Frontal cortex (tissue), 4 donors: ENCODE measurements around the gene DSCAM. TPM values are rescaled to one million over a fixed set of nuclear protein-coding genes. Genes with fewer than 3 reads are reported as not detected.
"Not testable (repeated sequence)": the region's sequence is repeated elsewhere in the genome, so short reads cannot be mapped to it uniquely, and the experiment has no call there.

Experiments
- DNase-seq, 2 donors: peaks; one replicate each; pipeline ENCODE4 v3.0.0; 2012; ENCODE audit warnings: low spot score in 2 of 2
- FAIRE-seq: peaks from 2 replicates; lab custom pipeline; 2012; peaks lifted over from hg19 to GRCh38; lab: Jason Lieb, UNC
- total RNA-seq: library from RNA; depleted of rRNA; stranded (reverse); fragments of >200 nt; gene quantifications from one replicate; pipeline ENCODE4 v1.2.3, GENCODE V29; 2014
- donor health status: control.
- donor health status: control.
- donor health status: control.

DSCAM gene
- total RNA-seq, 1 donor from 2014 or later, result 11.8 TPM

DNA sequence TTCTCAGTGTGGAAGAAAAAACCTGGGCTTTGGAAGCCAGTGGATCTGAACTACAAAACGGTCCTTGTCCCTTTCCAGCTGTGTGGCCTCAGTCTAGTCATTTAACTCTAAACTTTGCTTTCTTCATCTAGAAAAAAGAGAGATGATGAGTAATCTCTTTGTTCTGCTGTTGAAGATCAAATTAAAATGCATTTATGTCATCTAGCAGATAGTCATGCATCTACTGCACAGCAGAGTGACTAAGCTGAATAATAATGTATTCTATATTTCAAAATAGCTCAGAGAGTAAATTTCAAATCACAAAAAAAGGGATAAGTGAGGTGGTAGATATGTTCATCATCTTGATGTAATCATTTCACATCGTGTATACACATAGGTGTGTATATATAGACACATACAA lies 473.2 kb downstream of the DSCAM start:
- FAIRE-seq (no peak), DNase-seq (no peak)

DNA sequence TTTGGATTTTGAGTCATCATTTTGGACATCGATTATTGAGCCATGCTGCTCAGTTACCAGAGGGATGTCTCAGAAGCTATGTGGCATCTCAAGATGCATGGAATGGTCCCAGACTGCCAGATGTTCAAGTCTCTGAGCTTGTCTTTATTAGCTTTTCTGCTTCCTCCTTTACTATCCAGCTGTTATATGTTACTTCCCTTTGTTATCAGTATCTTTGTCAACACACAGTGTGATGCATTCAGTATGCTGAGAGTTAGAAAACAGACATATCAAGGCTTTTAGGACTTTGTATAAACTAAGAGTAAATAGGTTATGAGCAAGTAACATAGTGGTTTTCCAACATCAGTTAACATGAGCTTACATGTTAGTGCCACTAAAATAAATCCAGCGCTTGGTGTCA lies 474.5 kb downstream of the DSCAM start:
- FAIRE-seq (no peak), DNase-seq (no peak)

DNA sequence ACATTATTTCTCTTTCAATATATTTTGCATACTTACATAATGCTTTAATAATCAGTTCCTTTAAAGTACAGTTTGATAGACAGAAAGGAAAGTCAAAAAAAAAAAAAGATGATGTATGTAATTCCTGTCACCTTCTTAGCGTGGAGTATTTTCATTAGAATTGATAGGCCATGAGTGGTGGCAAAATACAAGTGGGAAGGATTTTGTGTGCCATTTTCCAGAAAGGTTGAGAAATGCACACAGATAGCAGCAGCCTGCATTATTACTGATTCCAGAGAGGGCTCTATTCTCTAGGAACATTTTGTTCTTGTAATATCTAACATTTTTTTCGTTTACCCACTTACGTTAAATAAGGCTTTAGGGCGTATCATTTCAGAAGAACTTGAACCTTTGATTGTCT lies 475.6 kb downstream of the DSCAM start:
- DNase-seq, result no peak
- FAIRE-seq, result no peak

DNA sequence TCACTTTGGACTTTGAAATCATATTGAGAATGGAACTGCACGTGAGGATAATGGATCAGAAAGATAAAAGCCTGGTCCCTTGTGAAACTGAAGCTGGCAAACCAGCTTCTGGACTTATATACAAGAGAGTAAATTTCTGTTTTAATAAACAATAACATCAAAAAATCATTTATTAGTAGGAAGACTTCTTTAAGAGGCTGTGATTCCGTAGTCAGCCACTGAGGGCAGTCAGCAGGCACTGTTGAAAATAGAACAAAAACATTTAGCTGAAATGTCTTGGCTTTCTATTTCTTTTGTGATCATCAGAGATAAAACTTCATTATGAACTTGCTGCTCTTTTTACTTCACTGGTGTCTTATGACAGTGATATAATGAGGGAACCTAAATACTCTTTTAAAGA lies 490.3 kb downstream of the DSCAM start:
- no peak for DNase-seq
- FAIRE-seq, result no peak

DNA sequence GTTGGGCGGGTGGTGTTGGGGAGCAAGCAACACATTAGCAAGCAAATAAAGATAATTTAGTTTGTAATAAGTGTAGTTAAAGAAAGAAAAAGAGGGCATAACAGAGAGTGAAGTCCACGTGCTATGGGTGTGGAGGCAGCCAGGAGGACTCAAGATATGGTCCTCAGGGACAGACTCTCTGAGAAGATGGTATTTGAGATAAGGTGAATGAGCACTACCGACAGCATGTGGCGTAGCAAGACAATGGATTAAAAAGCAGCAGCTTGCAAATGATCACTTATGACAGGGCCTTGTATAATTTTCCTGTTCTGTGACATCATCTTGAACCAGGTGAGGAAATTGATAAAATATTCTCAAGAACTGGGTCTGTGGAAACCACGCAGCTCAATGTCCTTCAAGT lies 491.9 kb downstream of the DSCAM start:
- FAIRE-seq, result no peak
- no peak for DNase-seq

DNA sequence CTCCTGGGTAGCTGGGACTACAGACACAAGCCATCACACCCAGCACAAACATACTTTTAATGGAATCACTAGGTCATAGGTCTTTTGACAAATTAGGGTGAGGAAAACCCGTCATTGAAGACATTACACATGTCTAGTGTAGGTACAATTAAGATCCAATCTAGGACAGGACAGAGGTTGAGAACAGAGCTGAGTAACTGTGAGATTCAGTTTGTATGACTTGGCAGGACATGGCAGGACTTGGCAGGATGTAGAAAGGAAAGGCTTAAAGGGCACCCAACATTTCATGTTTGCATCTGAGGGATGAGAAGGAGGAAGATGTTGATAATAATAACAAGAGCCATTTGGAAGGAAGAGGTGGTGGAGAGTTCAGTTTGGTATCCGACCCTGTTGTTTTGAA lies 496.0 kb downstream of the DSCAM start:
- DNase-seq, result no peak

DNA sequence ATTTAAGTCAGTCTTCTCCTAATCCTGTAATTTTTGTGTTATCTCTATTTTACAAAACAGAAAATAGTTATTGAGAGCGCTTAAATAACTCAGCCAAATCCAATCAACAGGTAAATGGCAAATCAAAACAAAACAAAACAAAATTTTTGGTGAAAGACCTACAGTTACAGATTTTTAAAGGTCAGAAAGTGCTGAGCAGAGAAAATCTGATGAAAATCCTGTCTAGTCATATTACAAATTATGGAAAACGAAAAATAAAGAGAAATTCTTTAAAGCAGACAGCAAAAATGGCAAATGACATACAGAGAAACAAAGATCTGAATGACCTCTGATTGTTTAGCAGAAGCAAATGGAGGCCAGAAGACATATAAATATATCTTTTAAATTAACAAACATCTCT lies 497.4 kb downstream of the DSCAM start:
- DNase-seq (no peak), FAIRE-seq (no peak)

More for the DNA sequence above, 496.0 kb downstream of the DSCAM start:
- no peak for FAIRE-seq

DNA sequence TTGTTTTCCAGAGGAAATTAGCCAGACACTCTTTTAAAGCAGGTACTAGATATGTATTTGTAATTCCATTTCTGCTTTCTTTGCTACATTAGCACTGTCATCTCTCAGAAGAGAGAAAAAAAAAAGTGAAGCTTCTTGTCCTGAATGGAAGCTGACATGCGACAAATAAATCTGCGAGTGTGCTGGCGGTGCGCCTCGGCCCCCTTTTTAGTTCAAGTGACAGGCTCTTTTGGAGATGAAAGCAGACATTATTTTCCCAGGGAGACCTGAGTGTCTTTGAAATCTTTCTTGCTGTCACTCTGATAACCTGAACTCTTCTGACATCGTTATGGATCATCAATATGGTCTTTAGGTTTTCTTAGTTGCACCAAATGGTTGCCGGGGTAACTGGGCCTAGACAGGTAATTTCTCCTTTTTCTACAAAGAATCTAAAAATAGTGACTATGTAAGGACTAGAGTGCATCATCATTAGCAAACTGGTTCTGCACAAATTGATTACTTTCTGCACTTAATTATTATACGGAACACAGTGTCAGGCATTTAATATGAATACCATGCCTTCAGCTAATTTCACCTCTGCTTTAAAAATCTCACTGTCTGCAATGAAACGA lies 501.1 kb downstream of the DSCAM start:
- FAIRE-seq, result no peak

DNA sequence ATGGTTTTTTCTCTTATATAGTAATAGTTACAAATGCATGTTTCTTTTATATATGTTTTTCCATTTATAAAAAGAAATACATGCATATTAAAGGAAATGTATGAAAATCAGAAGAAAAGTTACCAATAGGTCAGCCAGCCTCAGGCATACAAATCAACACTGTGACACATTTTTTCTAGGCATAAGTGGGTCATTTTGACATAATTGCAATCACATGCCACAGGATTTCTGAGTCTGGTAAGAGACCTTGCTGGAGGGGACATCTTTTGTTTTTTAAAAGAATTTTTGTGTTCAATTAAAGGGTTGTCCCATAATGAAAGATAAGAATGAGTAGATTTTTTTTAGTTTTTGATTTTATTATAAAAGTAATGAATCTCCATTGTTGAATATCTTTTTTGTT lies 506.6 kb downstream of the DSCAM start:
- FAIRE-seq (no peak), DNase-seq (no peak)

More for the DNA sequence above, 501.1 kb downstream of the DSCAM start:
- DNase-seq, result no peak

DNA sequence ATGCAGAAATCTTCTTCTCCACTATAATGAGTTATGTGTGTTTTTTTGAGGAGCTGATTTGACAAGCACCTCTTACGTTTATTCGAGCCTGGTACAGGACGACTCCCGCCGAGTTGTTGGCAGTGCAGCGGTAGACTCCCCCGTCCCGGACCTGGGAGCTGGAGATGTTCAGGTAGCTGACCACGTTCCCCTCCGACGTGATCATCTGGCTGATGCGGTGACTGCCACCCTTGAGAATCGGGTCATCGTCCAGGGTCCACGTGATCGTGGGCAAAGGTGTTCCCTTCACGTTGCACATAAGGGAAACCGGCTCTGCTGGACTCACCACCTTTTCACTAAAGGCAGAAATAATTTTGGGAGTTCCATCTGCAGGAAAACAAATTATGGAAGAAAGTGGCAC lies 507.9 kb downstream of the DSCAM start:
- no peak for FAIRE-seq

DNA sequence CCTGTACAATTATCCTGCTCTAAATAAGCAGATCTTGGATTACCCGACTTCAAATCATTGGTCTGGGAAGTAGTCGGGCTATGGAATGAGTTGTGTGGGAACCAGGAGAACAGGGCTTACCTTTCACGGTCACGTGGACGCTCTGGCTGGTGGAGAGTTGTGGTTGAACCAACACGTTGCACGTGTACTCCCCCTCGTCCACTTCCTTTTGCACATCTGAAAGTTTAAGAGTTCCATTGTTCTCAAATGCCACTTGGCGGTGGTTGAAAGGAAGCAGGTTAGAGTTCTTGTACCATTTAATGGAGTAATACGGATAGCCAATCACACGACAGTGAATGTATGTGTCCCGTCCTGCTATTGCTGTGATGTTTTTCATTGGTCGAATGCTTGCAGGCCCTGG lies 509.0 kb downstream of the DSCAM start:
- FAIRE-seq, result no peak
- DNase-seq, result no peak

More for the DNA sequence above, 507.9 kb downstream of the DSCAM start:
- DNase-seq, result no peak

DNA sequence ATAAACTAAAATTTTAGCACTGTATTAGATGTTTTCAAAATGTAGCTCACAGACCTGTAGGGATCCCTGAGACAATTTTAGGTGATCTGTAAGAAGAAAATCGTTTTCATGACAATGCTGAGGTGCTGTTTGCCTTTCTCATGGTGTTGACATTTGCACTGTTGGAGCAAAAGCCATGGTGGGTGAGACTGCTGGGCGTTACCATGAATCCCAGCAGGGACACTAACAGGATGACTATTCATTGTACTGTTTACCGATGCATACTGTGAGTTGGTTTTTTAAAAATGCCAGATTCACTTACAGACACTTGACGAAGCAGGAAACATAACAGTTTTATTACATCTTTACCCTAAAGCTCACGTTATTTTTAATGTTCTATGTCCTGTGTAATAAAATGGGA lies 511.3 kb downstream of the DSCAM start:
- DNase-seq, result no peak
- no peak for FAIRE-seq

DNA sequence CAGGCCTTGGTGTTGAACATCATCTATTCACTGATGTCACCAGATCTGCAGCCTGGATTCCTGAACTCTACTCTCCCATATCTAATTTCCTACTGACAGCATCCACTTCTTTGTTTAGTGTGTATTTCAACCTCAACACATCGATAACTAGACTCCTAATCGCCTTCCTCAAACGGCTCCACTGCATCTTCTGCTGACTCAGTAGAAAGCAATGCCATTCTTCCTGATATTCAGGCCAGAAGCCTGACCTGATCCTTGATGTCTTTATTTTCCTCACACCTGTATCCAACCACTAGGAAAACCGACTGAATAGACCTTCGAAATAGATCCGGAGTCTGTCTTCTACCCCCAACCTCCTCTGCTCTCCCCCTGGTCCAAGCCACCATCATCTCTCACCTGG lies 512.8 kb downstream of the DSCAM start:
- DNase-seq, result no peak

DNA sequence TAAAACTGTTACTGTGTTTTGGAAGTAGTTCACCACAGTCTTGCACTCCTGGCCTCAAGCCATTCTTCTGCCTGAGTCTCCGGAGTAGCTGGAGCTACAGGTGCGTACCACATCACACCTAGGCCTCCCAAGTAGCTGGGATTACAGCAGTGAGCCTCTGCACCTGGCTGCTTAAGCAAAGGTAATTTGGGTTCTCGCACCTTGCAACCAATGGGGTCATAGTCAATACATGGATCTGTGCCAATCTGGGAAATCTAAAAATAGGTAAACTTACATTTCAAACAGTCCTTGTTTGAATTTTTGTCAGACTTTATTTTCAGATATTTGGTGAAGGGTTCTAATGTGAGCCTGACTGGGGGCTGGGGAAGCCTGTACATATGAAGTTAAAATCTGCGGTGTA lies 513.2 kb downstream of the DSCAM start:
- no peak for DNase-seq
- no peak for FAIRE-seq

More for the DNA sequence above, 512.8 kb downstream of the DSCAM start:
- FAIRE-seq, result no peak

DNA sequence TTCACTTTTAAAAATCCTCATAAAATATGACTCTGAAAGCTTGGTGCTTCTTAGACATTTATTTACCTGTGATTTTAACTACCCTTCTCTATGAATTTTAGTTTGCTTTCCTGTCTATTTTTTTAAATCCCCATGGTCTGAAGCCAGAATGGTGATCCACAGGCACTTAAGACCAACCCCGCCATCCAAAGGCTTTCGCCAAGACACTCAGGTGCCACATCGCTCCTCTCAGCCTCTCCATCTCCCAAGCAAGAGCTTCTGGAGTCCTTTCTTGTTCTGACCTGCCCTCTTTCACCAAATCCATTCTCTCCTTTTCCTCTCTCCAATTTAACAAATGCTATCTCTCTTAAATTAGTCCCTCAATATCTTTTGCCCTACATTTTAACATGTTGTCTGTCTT lies 515.2 kb downstream of the DSCAM start:
- FAIRE-seq (no peak), DNase-seq (no peak)

DNA sequence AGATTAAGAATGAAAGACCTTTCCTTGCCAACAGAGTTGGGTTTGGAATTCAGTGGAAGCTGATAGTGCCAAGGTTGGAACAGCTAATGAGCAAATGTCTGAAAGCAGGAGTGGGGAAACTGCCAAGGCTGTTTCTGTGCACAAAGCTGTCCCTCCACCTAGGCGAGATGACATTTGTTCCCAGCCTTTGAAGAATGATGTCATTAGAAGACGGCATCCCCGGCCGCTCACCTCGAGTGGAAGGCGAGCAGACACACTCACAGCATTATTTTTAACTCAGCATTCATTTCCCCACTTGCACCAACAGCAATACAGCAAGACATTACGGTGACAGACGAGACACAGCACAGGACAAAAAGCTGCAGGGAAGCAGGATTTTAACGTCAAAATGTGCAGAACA lies 515.8 kb downstream of the DSCAM start:
- peak in 1 of 2 donors; percentile 18 for DNase-seq
- FAIRE-seq, result no peak

DNA sequence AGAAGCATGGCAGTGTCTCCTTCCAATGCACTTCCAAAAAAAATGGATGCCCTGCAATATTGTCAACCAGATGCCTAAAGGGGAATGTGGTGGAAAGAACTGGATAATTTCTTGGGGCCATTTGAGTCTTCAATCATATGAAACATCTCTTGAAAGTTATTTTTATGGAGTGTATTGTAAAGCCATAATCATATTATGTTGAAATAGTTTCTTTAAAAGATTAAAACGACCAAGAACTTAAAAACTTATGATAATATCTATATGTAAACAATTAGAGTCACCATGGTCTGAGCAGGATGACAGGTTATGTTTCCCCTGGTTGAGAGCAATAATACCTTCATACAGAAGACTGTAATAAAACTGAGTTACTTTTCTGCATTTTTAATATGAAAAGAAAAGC lies 522.6 kb downstream of the DSCAM start:
- no peak for DNase-seq
- FAIRE-seq, result no peak

DNA sequence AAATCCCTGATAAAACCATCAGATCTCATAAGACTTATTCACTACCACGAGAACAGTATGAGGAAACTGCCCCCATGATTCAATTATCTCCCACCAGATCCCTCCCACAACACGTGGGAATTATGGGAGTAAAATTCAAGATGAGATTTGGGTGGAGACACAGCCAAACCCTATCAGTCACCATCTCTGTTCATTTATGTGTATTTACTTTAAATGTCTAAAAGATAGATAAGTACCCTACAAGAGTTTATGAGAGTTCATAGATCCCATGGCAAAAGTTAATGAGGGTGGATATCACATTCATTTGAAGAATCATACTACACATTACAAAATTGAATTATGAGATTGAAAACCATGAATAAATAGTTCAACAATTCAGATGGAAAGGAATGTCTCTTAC lies 526.2 kb downstream of the DSCAM start:
- not testable (repeated sequence) for DNase-seq, FAIRE-seq

DNA sequence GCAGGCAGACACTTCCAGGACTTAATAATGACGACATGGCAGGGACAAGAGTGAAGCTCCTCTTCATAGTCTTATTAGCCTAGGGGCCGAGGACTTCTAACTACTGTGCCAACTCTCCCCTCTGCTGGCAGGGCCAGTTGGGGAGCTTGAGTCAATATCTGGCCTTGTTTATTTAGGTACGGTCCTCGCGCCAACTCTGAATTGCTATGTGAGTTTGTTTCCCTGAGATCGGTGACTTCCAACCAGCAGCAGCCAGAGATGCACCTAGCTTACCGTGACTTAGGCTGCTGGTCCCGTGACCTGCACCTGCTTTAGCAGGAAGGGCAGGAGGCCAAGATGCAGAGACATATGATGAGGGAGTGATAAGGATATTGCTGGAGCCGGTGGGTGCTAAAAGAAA lies 528.6 kb downstream of the DSCAM start:
- FAIRE-seq (no peak), DNase-seq (no peak)

DNA sequence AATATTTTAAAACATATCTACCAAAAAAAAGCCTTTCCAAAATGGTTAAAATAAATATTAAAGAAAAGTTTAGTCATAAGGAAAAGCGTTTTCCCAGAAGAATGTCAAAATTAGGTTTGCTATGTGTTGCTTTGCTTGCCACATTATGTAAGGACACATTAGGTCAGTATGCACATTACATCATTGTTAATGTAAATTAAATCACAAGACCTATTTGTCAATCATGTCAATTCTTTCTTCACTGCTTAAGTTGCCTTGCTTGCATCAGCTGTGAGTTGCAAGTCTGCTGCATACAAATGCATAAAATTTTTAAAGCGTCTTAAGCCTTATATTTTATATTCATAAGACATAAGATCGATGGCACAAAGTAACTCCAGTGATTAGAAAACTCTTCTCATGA lies 530.9 kb downstream of the DSCAM start:
- FAIRE-seq (no peak), DNase-seq (no peak)

DNA sequence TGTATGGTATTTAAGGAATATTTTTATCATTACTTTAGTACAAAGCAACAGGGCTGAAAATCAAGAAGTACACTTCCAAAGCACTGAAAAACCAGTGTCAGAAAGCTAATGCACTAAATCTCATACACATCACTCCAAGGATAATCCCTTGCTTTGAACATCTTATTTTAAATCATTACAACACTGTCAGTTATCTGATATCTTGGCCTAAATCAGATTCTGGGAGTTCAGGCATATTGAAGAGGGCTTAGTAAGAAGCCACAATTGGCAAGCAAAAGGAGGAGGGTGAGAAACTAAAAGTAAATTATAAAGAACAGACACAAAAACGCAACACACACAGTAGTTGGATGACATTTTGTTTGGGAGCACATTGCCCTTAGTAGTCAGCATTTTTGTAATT lies 531.3 kb downstream of the DSCAM start:
- FAIRE-seq (no peak), DNase-seq (no peak)

DNA sequence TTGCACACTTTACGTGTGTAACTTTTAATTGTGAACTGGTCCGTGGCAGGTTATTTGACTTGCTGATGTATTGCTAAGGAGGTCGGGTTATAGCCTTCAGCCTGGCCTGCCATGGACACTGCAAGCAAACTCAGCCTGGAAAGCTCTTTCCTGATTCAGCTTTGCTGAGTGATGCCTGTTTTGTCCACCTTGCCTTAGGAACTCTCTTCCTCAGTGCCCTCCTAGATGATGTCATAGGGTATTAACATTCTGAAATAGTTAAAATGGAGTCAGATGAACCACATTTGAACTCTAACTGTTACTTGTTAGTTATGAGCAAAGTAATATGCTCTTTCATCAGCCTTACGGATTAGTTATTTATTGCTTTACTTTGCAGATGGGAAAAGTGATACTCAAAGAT lies 533.7 kb downstream of the DSCAM start:
- no peak for FAIRE-seq

More for the DNA sequence above, 533.7 kb downstream of the DSCAM start:
- DNase-seq, result no peak
